ENCODE measurements around the gene C3orf20. TPM values are rescaled to one million over a fixed set of nuclear protein-coding genes. Genes with fewer than 3 reads are reported as not detected.

C3orf20 gene
- total RNA-seq, 4 donors from 2014 or later = 0.11 TPM; not detected in 3

DNA sequence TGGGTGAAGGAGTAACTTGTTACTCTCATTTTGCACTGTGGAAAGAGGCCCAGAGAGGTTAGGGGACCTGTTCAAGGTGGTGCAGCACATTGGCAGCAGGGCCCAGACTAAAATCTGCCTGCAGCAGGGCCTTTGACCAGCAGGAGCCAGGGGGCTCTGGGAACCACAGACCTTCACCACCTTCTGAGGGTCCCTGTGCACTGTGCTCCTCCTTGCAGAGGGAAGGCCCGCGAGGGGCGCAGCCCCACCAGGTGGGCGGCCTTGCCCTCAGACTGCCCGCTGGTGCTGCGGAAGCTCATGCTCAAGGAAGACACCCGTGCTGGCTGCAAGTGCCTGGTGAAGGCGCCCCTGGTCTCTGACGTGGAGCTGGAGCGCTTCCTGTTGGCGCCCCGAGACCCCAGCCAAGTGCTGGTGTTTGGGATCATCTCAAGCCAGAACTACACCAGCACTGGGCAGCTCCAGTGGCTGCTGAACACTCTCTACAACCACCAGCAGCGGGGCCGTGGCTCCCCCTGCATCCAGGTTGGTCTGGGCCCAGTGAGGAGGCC is 82.3 kb downstream of the C3orf20 start:
- TF ChIP-seq POLR2A (IDR thresholded peaks at IDR 0.05; ENCODE audit: low read depth) (no peak), POLR2AphosphoS5 (IDR thresholded peaks at IDR 0.05) (no peak), EP300 (IDR thresholded peaks at IDR 0.05) (no peak)
- TF ChIP-seq, protein P1, sequence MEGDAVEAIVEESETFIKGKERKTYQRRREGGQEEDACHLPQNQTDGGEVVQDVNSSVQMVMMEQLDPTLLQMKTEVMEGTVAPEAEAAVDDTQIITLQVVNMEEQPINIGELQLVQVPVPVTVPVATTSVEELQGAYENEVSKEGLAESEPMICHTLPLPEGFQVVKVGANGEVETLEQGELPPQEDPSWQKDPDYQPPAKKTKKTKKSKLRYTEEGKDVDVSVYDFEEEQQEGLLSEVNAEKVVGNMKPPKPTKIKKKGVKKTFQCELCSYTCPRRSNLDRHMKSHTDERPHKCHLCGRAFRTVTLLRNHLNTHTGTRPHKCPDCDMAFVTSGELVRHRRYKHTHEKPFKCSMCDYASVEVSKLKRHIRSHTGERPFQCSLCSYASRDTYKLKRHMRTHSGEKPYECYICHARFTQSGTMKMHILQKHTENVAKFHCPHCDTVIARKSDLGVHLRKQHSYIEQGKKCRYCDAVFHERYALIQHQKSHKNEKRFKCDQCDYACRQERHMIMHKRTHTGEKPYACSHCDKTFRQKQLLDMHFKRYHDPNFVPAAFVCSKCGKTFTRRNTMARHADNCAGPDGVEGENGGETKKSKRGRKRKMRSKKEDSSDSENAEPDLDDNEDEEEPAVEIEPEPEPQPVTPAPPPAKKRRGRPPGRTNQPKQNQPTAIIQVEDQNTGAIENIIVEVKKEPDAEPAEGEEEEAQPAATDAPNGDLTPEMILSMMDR (IDR thresholded peaks at IDR 0.05) = no peak
- no peaks in the 10 kb centered on the region for H3K36me3 ChIP-seq
- WGBS = 80% methylated on average over 4 of the region's 14 CpGs
- no peak overlapping the region for H3K27ac ChIP-seq (replicated peaks in 1 of 4)
- H3K9me3 ChIP-seq = peaks cover 0 to 2% (median 0%) of the 10 kb centered on the region in 4 donors
- DNase-seq (ENCODE audit: extremely low spot score) = peak; percentile 89
- no peaks in the 10 kb centered on the region for H3K27me3 ChIP-seq
- intact Hi-C loops (cut with DNase I) = no loop called here
- no peak overlapping the region for H3K4me3 ChIP-seq
- no peaks in the 10 kb centered on the region for H3K4me1 ChIP-seq

DNA sequence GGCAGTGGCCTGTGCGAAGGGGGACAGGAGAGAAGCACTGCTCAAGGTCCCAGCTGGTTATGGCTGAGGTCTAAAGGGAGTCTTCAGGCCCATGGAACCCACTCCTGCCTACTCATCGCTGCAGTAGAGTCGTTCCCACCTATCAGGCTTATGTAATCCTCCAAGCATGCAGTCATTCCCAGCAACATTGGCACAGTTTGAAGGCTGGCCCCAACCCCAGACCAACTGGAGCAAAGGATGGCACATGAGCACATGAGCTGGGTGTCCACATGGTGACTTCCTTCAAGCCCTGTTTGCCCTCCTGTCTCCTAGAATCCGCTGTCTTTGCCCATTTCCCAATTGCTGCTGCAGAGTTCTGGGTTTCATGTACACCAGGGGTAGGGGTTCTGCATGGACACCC is 83.4 kb downstream of the C3orf20 start:
- no peaks in the 10 kb centered on the region for H3K9me3 ChIP-seq
- 84% methylated on average over 4 of the region's 4 CpGs for WGBS
- intact Hi-C loops (cut with DNase I) = no loop called here
- no peaks in the 10 kb centered on the region for H3K4me1 ChIP-seq
- no peaks in the 10 kb centered on the region for H3K36me3 ChIP-seq
- no peak overlapping the region for H3K4me3 ChIP-seq
- TF ChIP-seq, protein P1 (IDR thresholded peaks at IDR 0.05) = no peak
- no peak for TF ChIP-seq EP300 (IDR thresholded peaks at IDR 0.05)
- TF ChIP-seq POLR2A (IDR thresholded peaks at IDR 0.05; ENCODE audit: low read depth) = no peak
- no peaks in the 10 kb centered on the region for H3K27me3 ChIP-seq
- no peak for DNase-seq (ENCODE audit: extremely low spot score)
- no peak overlapping the region for H3K27ac ChIP-seq (replicated peaks in 1 of 4)

DNA sequence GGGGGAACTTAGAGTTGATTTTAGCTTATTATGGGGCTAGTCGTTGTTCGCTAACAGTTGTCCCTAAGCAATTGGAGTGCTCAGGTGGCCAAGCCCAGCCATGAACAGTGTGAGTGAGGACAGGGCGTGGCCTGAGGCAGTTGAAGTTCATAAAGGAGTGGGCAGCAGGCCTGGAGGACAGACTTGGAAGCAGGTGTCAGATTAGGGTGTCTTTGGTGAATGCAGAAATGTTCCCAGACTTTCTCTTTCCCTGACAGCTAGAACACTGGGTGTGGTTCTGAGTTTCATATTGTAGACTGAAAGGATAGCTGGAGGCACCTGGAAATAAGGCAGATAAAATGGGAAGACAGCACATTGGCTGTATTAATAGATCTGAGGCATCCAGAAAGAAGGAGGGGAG is 84.0 kb downstream of the C3orf20 start:
- H3K9me3 ChIP-seq = no peaks in the 10 kb centered on the region
- no peaks in the 10 kb centered on the region for H3K36me3 ChIP-seq
- H3K27ac ChIP-seq (replicated peaks in 1 of 4) = no peak overlapping the region
- no peak for DNase-seq (ENCODE audit: extremely low spot score)
- no peaks in the 10 kb centered on the region for H3K4me1 ChIP-seq
- intact Hi-C loops (cut with DNase I) = no loop called here
- H3K27me3 ChIP-seq = no peaks in the 10 kb centered on the region
- no peak overlapping the region for H3K4me3 ChIP-seq
- 97% methylated on average over 3 of the region's 3 CpGs for WGBS
- TF ChIP-seq EP300 (IDR thresholded peaks at IDR 0.05) (no peak), POLR2AphosphoS5 (IDR thresholded peaks at IDR 0.05) (no peak), POLR2A (IDR thresholded peaks at IDR 0.05; ENCODE audit: low read depth) (no peak)
- TF ChIP-seq, protein P1 (IDR thresholded peaks at IDR 0.05) = no peak

DNA sequence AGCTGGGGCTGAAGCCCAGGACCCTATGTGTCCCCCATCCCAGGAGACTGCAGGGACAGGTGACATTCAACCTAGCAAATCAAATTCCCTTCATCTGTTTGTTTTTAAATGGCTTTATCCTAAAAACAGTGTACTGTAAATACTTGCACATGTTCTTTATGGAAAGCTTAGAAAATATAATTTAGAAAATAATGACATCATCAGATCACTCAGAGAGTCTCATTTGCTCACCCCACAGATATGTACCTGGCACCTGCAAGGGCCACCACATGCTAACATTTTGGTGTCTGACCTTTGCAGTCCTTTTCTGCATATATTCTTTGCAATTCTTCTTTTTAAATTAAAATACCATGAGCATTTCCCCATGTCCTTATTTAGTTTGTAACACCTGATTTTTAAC is 85.2 kb downstream of the C3orf20 start:
- H3K27me3 ChIP-seq = no peaks in the 10 kb centered on the region
- H3K9me3 ChIP-seq = no peaks in the 10 kb centered on the region
- TF ChIP-seq POLR2AphosphoS5 (IDR thresholded peaks at IDR 0.05) = no peak
- TF ChIP-seq, protein P1 (IDR thresholded peaks at IDR 0.05) = no peak
- TF ChIP-seq EP300 (IDR thresholded peaks at IDR 0.05) = no peak
- no peak for TF ChIP-seq POLR2A (IDR thresholded peaks at IDR 0.05; ENCODE audit: low read depth)
- H3K4me1 ChIP-seq = no peaks in the 10 kb centered on the region
- intact Hi-C loops (cut with DNase I) = no loop called here
- H3K4me3 ChIP-seq = no peak overlapping the region
- no peaks in the 10 kb centered on the region for H3K36me3 ChIP-seq
- H3K27ac ChIP-seq (replicated peaks in 1 of 4) = no peak overlapping the region
- no peak for DNase-seq (ENCODE audit: extremely low spot score)

DNA sequence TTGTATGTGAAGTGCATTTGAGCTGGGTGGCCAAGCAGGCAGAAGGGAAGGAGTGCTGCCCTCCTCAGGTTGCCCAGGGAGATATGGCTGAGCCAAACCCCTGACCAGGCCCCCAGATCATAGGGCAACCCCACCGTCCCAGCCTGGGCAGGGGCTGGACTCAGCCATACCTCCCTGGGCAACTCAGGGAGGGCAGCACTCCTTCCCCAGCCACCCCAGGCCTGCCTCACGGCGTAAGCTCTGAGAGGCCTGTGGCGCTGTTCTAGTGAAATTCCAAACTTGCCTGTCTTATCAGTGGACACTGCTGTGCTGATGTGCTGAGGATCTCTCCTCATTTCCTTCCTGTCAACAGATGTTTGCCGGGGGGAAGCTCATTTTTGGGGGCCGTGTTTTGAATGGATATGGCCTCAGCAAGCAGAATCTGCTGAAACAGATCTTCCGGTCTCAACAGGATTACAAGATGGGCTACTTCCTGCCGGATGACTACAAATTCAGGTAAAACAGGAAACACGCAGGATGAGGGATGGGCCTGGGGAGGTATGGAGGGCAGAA is 86.3 kb downstream of the C3orf20 start:
- Histone ChIP-seq H3K4me3 (no peak overlapping the region), H3K27me3 (no peaks in the 10 kb centered on the region), H3K36me3 (no peaks in the 10 kb centered on the region), H3K9me3 (no peaks in the 10 kb centered on the region), H3K4me1 (no peaks in the 10 kb centered on the region), H3K27ac (replicated peaks in 1 of 4) (no peak overlapping the region)
- TF ChIP-seq POLR2A (IDR thresholded peaks at IDR 0.05; ENCODE audit: low read depth) (no peak), POLR2AphosphoS5 (IDR thresholded peaks at IDR 0.05) (no peak), EP300 (IDR thresholded peaks at IDR 0.05) (no peak)
- TF ChIP-seq, protein P1 (IDR thresholded peaks at IDR 0.05) = no peak
- no peak for DNase-seq (ENCODE audit: extremely low spot score)
- intact Hi-C loops (cut with DNase I) = no loop called here
- WGBS = 59% methylated on average over 9 of the region's 9 CpGs
